GM23338 (cell line): ENCODE measurements around the gene LMNTD2.

ENCODE experiments used
- CREB1 ChIP-seq: fragments of 250-450 bp; sonication (Bioruptor Pico); IDR thresholded peaks from 2 replicates; pipeline ENCODE4 v1.5.0; 2020; ENCODE audit warnings: low read depth, mild to moderate bottlenecking, moderate library complexity
- EZH2 ChIP-seq: fragments of 200-600 bp; sonication (generic); IDR thresholded peaks from one replicate; pipeline ENCODE4 v1.8.0; 2017; ENCODE audit warnings: antibody characterized with exemption, mild to moderate bottlenecking, low read depth; ENCODE audit not compliant: unreplicated experiment
- EZH2phosphoT487 ChIP-seq: fragments of 200-600 bp; sonication (generic); IDR thresholded peaks from one replicate; pipeline ENCODE4 v1.8.1; 2018; ENCODE audit warnings: antibody characterized with exemption; ENCODE audit not compliant: unreplicated experiment
- POLR2AphosphoS5 ChIP-seq: IDR thresholded peaks from 2 replicates; pipeline ENCODE4 v1.6.1; 2016; ENCODE audit warnings: antibody characterized with exemption, low read depth
- TF ChIP-seq, protein P1 (sequence below), 2 experiments: fragments of 200-600 bp in 1 of 2; sonication (generic) in 1 of 2; conservative IDR thresholded peaks; 2 replicates each; pipeline versions ENCODE4 v1.5.1 to v1.6.1; 2016 to 2017; ENCODE audit warnings: antibody characterized with exemption in 2 of 2, low read depth in 2 of 2, mild to moderate bottlenecking in 2 of 2, moderate library complexity in 1 of 2
- TF ChIP-seq, protein P2 (sequence below): IDR thresholded peaks from one replicate; pipeline ENCODE4 v1.6.1; 2018; ENCODE audit warnings: antibody characterized with exemption; ENCODE audit not compliant: unreplicated experiment
- TF ChIP-seq, protein P3 (sequence below): fragments of 250-450 bp; sonication (Bioruptor Pico); IDR thresholded peaks from 2 replicates; pipeline ENCODE4 v1.5.0; 2020; ENCODE audit warnings: mild to moderate bottlenecking, moderate library complexity

DNA sequence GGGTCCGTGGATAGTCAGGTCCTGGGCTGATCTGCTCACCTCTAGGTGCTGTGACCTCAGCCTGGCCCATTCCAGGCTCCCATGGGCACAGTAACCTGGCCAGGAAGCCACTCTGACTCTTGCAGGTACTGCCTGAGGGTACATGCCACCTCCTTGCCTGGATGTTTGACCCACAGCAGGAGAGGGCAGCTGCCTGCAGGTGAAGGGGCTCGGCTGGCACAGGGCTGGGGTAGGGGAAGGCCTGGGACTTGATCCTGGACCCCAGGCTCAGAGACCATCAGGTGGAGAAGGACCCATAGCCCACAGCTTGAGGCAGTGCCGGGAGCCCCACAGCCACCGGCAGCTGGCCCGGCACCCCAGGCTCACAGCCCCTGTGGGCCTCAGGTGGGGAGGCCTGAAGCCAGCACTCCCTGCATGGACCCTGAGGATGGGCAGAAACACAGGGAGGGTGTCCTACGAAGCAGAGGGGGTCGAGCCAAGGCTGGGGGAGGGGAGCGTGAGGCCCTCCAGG lies 20.5 kb downstream of the LMNTD2 start:
- TF ChIP-seq, protein P1, sequence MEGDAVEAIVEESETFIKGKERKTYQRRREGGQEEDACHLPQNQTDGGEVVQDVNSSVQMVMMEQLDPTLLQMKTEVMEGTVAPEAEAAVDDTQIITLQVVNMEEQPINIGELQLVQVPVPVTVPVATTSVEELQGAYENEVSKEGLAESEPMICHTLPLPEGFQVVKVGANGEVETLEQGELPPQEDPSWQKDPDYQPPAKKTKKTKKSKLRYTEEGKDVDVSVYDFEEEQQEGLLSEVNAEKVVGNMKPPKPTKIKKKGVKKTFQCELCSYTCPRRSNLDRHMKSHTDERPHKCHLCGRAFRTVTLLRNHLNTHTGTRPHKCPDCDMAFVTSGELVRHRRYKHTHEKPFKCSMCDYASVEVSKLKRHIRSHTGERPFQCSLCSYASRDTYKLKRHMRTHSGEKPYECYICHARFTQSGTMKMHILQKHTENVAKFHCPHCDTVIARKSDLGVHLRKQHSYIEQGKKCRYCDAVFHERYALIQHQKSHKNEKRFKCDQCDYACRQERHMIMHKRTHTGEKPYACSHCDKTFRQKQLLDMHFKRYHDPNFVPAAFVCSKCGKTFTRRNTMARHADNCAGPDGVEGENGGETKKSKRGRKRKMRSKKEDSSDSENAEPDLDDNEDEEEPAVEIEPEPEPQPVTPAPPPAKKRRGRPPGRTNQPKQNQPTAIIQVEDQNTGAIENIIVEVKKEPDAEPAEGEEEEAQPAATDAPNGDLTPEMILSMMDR (conservative IDR thresholded peaks at IDR 0.05; ENCODE audit: low read depth in 2 of 2), result no peak
- TF ChIP-seq POLR2AphosphoS5 (no peak), EZH2phosphoT487 (no peak), EZH2 (no peak), CREB1 (CRISPR knock-in tag) (no peak)
- TF ChIP-seq, protein P2, sequence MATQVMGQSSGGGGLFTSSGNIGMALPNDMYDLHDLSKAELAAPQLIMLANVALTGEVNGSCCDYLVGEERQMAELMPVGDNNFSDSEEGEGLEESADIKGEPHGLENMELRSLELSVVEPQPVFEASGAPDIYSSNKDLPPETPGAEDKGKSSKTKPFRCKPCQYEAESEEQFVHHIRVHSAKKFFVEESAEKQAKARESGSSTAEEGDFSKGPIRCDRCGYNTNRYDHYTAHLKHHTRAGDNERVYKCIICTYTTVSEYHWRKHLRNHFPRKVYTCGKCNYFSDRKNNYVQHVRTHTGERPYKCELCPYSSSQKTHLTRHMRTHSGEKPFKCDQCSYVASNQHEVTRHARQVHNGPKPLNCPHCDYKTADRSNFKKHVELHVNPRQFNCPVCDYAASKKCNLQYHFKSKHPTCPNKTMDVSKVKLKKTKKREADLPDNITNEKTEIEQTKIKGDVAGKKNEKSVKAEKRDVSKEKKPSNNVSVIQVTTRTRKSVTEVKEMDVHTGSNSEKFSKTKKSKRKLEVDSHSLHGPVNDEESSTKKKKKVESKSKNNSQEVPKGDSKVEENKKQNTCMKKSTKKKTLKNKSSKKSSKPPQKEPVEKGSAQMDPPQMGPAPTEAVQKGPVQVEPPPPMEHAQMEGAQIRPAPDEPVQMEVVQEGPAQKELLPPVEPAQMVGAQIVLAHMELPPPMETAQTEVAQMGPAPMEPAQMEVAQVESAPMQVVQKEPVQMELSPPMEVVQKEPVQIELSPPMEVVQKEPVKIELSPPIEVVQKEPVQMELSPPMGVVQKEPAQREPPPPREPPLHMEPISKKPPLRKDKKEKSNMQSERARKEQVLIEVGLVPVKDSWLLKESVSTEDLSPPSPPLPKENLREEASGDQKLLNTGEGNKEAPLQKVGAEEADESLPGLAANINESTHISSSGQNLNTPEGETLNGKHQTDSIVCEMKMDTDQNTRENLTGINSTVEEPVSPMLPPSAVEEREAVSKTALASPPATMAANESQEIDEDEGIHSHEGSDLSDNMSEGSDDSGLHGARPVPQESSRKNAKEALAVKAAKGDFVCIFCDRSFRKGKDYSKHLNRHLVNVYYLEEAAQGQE, result no peak
- TF ChIP-seq, protein P3, sequence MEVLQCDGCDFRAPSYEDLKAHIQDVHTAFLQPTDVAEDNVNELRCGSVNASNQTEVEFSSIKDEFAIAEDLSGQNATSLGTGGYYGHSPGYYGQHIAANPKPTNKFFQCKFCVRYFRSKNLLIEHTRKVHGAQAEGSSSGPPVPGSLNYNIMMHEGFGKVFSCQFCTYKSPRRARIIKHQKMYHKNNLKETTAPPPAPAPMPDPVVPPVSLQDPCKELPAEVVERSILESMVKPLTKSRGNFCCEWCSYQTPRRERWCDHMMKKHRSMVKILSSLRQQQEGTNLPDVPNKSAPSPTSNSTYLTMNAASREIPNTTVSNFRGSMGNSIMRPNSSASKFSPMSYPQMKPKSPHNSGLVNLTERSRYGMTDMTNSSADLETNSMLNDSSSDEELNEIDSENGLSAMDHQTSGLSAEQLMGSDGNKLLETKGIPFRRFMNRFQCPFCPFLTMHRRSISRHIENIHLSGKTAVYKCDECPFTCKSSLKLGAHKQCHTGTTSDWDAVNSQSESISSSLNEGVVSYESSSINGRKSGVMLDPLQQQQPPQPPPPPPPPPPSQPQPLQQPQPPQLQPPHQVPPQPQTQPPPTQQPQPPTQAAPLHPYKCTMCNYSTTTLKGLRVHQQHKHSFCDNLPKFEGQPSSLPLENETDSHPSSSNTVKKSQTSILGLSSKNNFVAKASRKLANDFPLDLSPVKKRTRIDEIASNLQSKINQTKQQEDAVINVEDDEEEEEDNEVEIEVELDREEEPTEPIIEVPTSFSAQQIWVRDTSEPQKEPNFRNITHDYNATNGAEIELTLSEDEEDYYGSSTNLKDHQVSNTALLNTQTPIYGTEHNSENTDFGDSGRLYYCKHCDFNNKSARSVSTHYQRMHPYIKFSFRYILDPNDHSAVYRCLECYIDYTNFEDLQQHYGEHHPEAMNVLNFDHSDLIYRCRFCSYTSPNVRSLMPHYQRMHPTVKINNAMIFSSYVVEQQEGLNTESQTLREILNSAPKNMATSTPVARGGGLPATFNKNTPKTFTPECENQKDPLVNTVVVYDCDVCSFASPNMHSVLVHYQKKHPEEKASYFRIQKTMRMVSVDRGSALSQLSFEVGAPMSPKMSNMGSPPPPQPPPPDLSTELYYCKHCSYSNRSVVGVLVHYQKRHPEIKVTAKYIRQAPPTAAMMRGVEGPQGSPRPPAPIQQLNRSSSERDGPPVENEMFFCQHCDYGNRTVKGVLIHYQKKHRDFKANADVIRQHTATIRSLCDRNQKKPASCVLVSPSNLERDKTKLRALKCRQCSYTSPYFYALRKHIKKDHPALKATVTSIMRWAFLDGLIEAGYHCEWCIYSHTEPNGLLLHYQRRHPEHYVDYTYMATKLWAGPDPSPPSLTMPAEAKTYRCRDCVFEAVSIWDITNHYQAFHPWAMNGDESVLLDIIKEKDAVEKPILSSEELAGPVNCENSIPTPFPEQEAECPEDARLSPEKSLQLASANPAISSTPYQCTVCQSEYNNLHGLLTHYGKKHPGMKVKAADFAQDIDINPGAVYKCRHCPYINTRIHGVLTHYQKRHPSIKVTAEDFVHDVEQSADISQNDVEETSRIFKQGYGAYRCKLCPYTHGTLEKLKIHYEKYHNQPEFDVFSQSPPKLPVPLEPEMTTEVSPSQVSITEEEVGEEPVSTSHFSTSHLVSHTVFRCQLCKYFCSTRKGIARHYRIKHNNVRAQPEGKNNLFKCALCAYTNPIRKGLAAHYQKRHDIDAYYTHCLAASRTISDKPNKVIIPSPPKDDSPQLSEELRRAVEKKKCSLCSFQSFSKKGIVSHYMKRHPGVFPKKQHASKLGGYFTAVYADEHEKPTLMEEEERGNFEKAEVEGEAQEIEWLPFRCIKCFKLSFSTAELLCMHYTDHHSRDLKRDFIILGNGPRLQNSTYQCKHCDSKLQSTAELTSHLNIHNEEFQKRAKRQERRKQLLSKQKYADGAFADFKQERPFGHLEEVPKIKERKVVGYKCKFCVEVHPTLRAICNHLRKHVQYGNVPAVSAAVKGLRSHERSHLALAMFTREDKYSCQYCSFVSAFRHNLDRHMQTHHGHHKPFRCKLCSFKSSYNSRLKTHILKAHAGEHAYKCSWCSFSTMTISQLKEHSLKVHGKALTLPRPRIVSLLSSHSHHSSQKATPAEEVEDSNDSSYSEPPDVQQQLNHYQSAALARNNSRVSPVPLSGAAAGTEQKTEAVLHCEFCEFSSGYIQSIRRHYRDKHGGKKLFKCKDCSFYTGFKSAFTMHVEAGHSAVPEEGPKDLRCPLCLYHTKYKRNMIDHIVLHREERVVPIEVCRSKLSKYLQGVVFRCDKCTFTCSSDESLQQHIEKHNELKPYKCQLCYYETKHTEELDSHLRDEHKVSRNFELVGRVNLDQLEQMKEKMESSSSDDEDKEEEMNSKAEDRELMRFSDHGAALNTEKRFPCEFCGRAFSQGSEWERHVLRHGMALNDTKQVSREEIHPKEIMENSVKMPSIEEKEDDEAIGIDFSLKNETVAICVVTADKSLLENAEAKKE (CRISPR knock-in tag), result no peak
